A172 (cell line): ENCODE data around the gene GMPPA. TPM values are rescaled to one million over a fixed set of nuclear protein-coding genes. Genes with fewer than 3 reads are reported as not detected.

Source experiments
- DNase-seq: peaks from one replicate; pipeline ENCODE4 v3.0.0-alpha.2; 2015; ENCODE audit warnings: low spot score
- total RNA-seq: library from RNA; depleted of rRNA; stranded (reverse); fragments of >200 nt; shearing (Covaris generic); gene quantifications from 2 replicates; pipeline ENCODE4 v1.2.3, GENCODE V29; 2014

GMPPA gene
- total RNA-seq, 1 experiment from 2014 or later = 54.7 TPM

- no peak for DNase-seq
Measured at GRCh38 chr2:219539926-219540678, 41.4 kb downstream of the GMPPA start.

GRCh38 chr2:219540784-219541504 is 42.3 kb downstream of the GMPPA start:
- no peak for DNase-seq

- DNase-seq = no peak
Measured at GRCh38 chr2:219541611-219542180, 43.0 kb downstream of the GMPPA start.

GRCh38 chr2:219542931-219543595 is 44.4 kb downstream of the GMPPA start:
- peak; percentile 24 for DNase-seq

GRCh38 chr2:219543596-219544358 is 45.1 kb downstream of the GMPPA start, which contains the start of the genes CHPF and TMEM198:
Gene CHPF (minus strand): TSS chr2:219543809. CDS start chr2:219543538, 271 bp downstream.
Gene TMEM198 (plus strand): TSS chr2:219544028. CDS start chr2:219544728, 700 bp downstream.
- DNase-seq = peak; percentile 97

GRCh38 chr2:219544567-219544966 is 45.9 kb downstream of the GMPPA start:
- no peak for DNase-seq

GRCh38 chr2:219545295-219545942 is 46.7 kb downstream of the GMPPA start:
- DNase-seq = no peak

GRCh38 chr2:219545943-219546352 is 47.3 kb downstream of the GMPPA start:
- no peak for DNase-seq

- DNase-seq = no peak
Measured at GRCh38 chr2:219547621-219548020, 48.9 kb downstream of the GMPPA start.

- DNase-seq = no peak
Measured at GRCh38 chr2:219548990-219549389, 50.3 kb downstream of the GMPPA start.

- no peak for DNase-seq
Measured at GRCh38 chr2:219549619-219550018, 50.9 kb downstream of the GMPPA start.

GRCh38 chr2:219551441-219552381 is 53.0 kb downstream of the GMPPA start:
- DNase-seq = peak; percentile 46

- DNase-seq = peak; percentile 76
Measured at GRCh38 chr2:219552382-219553167, 53.9 kb downstream of the GMPPA start.

GRCh38 chr2:219553168-219553417 is 54.4 kb downstream of the GMPPA start:
- DNase-seq = no peak

GRCh38 chr2:219553463-219553963 is 54.8 kb downstream of the GMPPA start:
- no peak for DNase-seq

- no peak for DNase-seq
Measured at GRCh38 chr2:219554350-219554749, 55.7 kb downstream of the GMPPA start.

- no peak for DNase-seq
Measured at GRCh38 chr2:219555956-219556355, 57.3 kb downstream of the GMPPA start.

GRCh38 chr2:219556413-219556812 is 57.7 kb downstream of the GMPPA start:
- DNase-seq = no peak
